ENCODE data around the gene PTPRS.

GRCh38 chr19:5299137-5299536 lies 41.5 kb downstream of the PTPRS start:
- no peak for TF ChIP-seq POLR2AphosphoS5 (IDR thresholded peaks at IDR 0.05; ENCODE audit: low read depth)
- no peak for TF ChIP-seq GABPA (IDR thresholded peaks at IDR 0.05; ENCODE audit: low read depth)
- no peak for TF ChIP-seq CTCF (IDR thresholded peaks at IDR 0.05; ENCODE audit: insufficient read depth, low read length)

Data from HL-60 (cell line).